Subcutaneous adipose tissue (tissue), 4 donors: ENCODE measurements around the gene REEP2. TPM values are rescaled to one million over a fixed set of nuclear protein-coding genes. Genes with fewer than 3 reads are reported as not detected.

ENCODE experiments used
- total RNA-seq, 4 donors: library from RNA; depleted of rRNA; stranded (reverse); fragments of >200 nt; gene quantifications; one replicate each; pipeline ENCODE4 v1.1.0, GENCODE V29; 2016
- TF ChIP-seq, protein P1 (sequence below): fragments of 450-650 bp; IDR thresholded peaks from one replicate; pipeline ENCODE4 v1.5.1; 2016; ENCODE audit warnings: low read depth, mild to moderate bottlenecking, control low read depth, antibody characterized with exemption, moderate library complexity

Gene REEP2
- total RNA-seq, 4 donors from 2014 or later: 0.98 to 5.9 (median 4.7) TPM

GRCh38 chr5:138435943-138436342 is 2.9 kb upstream of the REEP2 start:
- TF ChIP-seq, protein P1, sequence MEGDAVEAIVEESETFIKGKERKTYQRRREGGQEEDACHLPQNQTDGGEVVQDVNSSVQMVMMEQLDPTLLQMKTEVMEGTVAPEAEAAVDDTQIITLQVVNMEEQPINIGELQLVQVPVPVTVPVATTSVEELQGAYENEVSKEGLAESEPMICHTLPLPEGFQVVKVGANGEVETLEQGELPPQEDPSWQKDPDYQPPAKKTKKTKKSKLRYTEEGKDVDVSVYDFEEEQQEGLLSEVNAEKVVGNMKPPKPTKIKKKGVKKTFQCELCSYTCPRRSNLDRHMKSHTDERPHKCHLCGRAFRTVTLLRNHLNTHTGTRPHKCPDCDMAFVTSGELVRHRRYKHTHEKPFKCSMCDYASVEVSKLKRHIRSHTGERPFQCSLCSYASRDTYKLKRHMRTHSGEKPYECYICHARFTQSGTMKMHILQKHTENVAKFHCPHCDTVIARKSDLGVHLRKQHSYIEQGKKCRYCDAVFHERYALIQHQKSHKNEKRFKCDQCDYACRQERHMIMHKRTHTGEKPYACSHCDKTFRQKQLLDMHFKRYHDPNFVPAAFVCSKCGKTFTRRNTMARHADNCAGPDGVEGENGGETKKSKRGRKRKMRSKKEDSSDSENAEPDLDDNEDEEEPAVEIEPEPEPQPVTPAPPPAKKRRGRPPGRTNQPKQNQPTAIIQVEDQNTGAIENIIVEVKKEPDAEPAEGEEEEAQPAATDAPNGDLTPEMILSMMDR: no peak

DNA sequence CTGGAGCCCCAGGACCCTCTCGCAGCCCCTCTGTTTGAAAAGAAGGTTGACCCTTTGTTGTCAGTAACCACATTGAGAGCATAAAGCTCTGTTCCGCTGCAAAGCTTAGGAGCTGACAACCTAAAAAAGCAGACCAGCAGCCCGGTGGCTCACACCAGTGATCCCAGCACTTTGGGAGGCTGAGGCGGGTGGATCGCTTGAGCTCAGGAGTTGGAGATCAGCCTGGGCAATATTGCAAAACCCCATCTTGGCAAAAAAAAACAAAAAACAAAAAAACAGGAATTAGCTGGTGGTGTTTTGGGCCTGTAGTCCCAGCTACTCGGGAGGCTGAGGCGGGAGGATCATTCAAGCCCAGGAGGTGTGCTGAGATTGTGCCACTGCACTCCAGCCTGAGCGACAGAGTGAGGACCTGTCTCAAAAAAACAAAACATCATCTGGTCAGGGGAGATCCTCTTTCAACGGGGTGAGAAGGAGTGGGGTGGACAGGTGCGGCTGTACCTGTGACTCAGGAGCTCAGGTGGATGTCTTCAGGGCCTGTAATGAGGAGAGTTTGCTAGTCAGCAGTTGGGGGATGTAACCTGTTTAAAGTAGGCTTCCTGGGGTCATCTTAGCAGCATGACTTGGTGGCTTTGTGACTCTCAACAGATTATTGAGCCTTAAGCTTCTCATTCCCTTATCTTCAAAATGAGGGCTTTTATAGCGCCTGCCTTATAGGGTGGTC is 694 bp upstream of the REEP2 start:
- TF ChIP-seq, protein P1: no peak

- TF ChIP-seq, protein P1: no peak
Observed at GRCh38 chr5:138439477-138440158, 761 bp downstream of the REEP2 start.

DNA sequence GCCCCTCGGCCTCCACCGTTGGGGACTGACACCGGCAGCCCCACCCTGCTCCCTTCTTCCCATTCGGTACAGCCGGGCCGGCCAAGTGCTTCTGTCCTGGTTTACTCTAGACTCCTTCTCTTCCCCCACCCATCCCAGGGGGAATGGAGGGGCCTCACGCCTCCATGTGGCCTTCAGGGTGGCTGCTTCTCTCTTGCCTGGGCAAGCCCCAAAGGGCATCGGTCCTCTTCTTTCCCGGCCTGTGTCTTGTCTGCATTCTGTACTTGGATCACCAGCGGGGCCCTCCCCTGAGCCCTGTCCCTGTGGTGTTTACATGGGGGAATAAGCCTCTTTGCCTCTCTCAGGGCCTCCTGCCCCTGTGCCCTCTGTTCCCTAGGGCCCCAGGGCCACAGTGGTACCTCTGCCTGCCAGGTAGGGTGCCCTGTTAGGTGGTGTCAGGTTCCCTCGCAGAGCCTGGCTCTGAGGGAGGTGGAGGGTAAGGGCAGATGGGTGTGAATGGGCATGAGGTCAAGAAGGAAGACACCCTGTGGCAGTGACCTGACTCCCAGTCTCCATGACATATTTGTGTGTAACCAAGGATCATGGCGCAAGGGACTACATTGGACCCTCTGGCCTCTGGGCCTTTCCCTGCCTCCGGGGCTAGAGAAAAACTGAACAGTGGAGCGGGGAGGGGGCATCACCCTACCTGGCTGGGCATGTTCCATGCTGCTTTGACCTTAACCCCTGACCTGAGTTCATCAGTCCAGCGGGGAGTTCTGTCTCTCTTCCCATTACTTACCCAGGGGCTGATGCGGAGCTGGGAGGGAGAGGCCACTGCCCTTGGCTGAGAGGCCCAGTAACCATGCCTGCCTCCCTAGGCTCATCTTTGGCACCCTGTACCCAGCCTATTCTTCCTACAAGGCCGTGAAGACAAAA is 1.6 kb downstream of the REEP2 start:
- TF ChIP-seq, protein P1: no peak

DNA sequence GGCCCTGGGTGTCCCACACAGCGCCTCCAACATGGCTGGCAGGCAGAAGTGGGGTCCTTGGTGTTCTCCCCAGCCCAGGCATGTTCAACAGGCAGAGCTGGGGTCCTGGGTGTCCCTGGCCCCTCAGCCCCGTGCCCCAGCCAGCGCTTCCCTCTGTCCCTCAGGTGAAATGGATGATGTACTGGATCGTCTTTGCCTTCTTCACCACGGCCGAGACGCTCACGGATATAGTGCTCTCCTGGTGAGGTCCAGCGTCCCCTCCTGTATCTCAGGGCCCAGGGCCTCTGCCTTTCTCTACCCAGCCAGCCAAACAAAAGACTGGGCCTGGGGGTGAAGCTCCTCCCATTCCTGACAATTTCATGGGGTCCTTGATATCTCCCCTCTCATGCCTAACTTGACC is 2.4 kb downstream of the REEP2 start:
- TF ChIP-seq, protein P1: no peak

GRCh38 chr5:138444078-138444773 is 5.4 kb downstream of the REEP2 start:
- TF ChIP-seq, protein P1: no peak
